ENCODE data around the gene SZRD1. TPM values are rescaled to one million over a fixed set of nuclear protein-coding genes. Genes with fewer than 3 reads are reported as not detected.
"Not testable (repeated sequence)": the region's sequence is repeated elsewhere in the genome, so short reads cannot be mapped to it uniquely, and the experiment has no call there.

The SZRD1 gene
- total RNA-seq, 1 donor from 2014 or later = 108 TPM

- no peak for ATAC-seq
- intact Hi-C loops (cut with DNase I) = no loop called here
- peak; percentile 55 for DNase-seq (ENCODE audit: missing footprints)
Observed at GRCh38 chr1:16354619-16355018, 12.4 kb upstream of the SZRD1 start.

DNA sequence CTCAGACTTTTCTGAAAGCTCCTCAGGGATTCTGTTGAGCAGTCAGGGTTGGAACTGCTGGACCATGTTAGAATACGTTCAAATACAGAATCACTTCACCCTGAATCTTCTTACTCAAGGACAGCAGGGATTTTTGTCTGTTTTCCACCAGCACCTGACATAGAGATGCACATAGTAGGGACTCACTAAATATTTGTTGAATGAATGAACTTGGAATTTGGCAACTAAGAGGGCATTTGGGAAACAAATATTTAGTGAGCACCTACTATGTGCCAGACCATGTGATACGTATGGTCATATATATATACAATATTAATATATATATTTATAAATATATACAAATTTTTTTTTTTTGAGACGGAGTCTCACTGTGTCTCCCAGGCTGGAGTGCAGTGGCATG is 10.2 kb upstream of the SZRD1 start:
- intact Hi-C loops (cut with DNase I) = no loop called here
- DNase-seq (ENCODE audit: missing footprints) (no peak), ATAC-seq (no peak)

GRCh38 chr1:16365146-16365498 is 1.9 kb upstream of the SZRD1 start:
- intact Hi-C loops (cut with DNase I) = loop anchor here (5.0 to 10.0 kb wide), 3 partner anchors 158 to 750 kb away; partner anchors contain the start of gene DDI2
- peak; percentile 24 for ATAC-seq
- DNase-seq (ENCODE audit: missing footprints) = not testable (repeated sequence)

DNA sequence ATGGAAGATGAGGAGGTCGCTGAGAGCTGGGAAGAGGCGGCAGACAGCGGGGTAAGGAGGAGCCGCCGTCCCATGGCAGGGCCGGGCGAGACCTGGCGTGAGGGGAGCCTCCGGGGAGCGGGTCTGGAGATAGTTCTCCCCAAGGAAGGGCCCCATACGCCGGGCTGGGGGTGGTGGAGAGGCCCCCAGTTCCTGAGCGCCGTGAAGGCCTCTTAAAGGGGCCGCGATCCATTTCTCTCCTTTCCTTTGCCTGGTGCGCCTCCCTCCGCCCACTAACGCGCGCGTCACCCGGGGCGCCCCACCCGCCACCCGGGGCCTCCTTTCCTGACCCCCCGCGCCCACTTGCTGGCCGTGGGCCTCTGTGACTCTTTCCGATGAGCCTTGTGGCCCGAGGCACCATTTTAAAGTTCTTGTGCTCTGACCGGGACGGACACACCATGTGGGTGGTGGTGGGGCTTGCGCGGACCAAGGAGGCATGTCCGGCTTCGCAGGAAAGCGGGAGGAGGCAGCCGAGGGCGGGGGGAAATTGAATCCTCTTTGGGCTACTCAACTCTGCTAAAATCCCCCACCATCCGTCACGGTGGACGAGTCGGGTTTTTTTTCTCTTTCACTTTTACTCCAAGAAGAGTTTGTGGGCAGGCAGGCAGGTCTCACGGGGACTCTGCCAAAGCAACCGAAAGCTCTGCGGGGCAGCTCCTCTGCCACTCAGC is 371 bp downstream of the SZRD1 start:
- intact Hi-C loops (cut with DNase I) = loop anchor here (1.0 to 10.0 kb wide), 4 partner anchors 73 to 753 kb away; partner anchors contain the start of genes DDI2 and NECAP2
- peak; percentile 84 for ATAC-seq
- peak; percentile 90 for DNase-seq (ENCODE audit: missing footprints)

GRCh38 chr1:16367968-16368890 is 1.2 kb downstream of the SZRD1 start:
- DNase-seq (ENCODE audit: missing footprints) (no peak), ATAC-seq (peak; percentile 12)

DNA sequence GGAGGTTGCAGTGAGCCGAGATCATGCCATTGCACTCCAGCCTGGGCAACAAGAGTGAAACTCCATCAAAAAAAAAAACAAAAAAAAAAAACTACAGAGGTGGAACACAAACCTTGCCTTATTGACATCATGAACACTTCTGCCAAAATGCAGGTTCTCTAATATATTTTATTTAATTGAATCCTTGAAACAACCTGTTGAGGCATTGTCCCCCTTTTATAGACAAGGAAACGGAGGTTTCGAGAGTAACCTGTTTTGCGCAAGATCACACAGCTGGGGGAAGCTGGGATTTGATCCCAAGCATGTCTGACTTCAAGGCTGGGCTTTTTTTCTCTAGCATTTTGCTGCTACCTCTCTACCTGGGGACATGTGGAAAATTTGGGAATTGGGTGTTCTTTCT is 2.8 kb downstream of the SZRD1 start:
- ATAC-seq (no peak), DNase-seq (ENCODE audit: missing footprints) (no peak)
- intact Hi-C loops (cut with DNase I) = loop anchor here (5.0 to 10.0 kb wide), 3 partner anchors 163 to 755 kb away; partner anchors contain the start of gene DDI2

More at GRCh38 chr1:16367968-16368890, 1.2 kb downstream of the SZRD1 start:
- intact Hi-C loops (cut with DNase I) = loop anchor here (1.0 to 10.0 kb wide), 4 partner anchors 72 to 753 kb away; partner anchors contain the start of genes DDI2 and NECAP2

- no peak for ATAC-seq
- intact Hi-C loops (cut with DNase I) = no loop called here
- no peak for DNase-seq (ENCODE audit: missing footprints)
Observed at GRCh38 chr1:16371725-16372124, 4.7 kb downstream of the SZRD1 start.

GRCh38 chr1:16372535-16373285 is 5.7 kb downstream of the SZRD1 start:
- DNase-seq (ENCODE audit: missing footprints) (no peak), ATAC-seq (no peak)
- intact Hi-C loops (cut with DNase I) = no loop called here

- intact Hi-C loops (cut with DNase I) = no loop called here
- no peak for DNase-seq (ENCODE audit: missing footprints)
- ATAC-seq = no peak
Observed at GRCh38 chr1:16374266-16374665, 7.2 kb downstream of the SZRD1 start.

DNA sequence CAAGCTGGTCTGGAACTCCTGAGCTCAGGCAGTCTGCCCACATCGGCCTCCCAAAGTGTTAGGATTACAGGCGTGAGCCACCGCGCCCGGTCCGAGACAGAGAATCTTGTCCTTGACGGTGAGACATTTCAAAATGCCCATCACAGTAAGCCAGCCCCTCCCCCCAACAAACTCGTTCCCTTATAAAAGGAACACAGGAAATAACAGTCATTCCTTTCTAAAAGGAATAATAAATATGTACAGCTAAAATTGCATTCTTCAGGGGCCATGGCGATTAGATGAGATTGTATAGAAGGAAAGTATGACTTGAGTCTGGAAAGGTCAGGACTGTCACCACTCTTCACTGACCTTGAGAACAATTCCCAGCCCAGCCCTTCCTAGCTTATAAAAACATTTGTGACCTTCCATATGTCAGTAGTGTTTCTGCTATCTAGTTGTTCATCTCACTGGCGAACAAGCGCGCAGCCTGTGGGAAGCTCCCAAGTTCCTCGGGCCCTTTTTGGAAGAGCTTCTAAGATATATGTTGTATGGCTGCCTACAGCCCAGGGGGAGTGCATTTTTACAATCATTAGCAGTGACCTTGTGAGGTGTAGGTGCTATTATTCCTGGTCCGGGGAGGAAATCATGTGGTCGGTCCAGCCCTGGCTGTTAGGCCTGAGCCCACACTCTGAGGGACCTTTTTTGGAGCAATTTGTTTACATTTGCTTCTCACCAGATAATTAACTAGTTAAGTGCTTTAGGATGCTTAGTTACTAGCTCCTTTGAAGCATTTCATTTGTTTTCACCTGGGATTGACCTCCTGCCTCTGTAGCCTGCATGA is 8.7 kb downstream of the SZRD1 start:
- ATAC-seq (peak; percentile 18), DNase-seq (ENCODE audit: missing footprints) (no peak)
- intact Hi-C loops (cut with DNase I) = no loop called here

GRCh38 chr1:16376971-16377370 is 9.9 kb downstream of the SZRD1 start:
- DNase-seq (ENCODE audit: missing footprints) = no peak
- ATAC-seq = no peak
- intact Hi-C loops (cut with DNase I) = no loop called here

DNA sequence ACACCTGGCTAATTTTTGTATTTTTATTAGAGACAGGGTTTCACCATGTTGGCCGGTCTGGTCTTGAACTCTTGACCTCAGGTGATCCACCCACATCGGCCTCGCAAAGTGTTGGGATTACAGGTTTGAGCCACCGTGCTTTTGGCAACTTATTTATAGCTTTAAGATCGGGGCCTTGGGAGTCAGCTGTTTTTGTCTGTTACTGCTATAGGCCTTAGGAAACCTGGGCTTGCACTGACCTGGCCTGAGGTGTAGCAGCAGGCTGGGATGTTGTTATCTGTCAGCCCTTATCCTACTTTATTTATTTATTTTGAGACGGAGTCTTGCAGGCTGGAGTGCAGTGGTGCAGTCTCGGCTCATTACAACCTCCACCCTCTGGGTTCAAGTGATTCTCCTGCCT is 11.4 kb downstream of the SZRD1 start:
- intact Hi-C loops (cut with DNase I) = no loop called here
- no peak for ATAC-seq
- no peak for DNase-seq (ENCODE audit: missing footprints)

DNA sequence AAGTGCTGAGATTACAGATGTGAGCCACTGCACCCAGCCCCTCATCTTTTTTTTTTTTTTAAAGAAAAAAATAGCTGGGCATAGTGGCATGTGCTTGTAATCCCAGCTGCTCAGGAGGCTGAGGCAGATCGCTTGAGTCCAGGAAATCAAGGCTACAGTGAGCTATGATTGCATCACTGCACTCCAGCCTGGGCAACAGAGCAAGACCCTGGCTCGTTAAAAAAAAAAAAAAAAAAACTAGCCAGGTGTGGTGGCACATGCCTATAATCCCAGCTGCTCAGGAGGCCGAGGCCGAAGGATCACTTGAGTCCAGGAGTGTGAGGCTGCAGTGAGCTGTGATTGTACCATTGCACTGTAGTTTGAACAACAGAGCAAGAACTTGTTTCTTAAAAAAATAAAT is 13.8 kb downstream of the SZRD1 start:
- no peak for DNase-seq (ENCODE audit: missing footprints)
- intact Hi-C loops (cut with DNase I) = no loop called here
- no peak for ATAC-seq

DNA sequence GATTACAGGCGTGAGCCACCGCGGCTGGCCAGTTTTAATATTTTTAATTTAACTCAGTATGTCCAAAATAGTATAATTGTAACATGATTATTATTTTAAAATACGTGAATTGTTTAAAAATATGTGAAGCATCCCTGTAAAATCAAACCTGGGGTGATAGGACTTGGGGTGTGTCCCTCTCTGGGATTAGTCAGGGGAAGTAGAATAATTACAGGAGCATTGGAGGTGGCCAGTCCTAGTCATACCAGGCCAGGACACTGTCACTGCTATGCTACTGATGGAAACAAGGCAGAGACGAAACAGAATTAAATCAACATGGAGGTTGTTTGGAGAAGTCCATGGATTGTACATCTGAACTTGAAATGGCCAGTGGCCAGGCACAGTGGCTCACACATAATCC is 16.8 kb downstream of the SZRD1 start:
- intact Hi-C loops (cut with DNase I) = no loop called here

DNA sequence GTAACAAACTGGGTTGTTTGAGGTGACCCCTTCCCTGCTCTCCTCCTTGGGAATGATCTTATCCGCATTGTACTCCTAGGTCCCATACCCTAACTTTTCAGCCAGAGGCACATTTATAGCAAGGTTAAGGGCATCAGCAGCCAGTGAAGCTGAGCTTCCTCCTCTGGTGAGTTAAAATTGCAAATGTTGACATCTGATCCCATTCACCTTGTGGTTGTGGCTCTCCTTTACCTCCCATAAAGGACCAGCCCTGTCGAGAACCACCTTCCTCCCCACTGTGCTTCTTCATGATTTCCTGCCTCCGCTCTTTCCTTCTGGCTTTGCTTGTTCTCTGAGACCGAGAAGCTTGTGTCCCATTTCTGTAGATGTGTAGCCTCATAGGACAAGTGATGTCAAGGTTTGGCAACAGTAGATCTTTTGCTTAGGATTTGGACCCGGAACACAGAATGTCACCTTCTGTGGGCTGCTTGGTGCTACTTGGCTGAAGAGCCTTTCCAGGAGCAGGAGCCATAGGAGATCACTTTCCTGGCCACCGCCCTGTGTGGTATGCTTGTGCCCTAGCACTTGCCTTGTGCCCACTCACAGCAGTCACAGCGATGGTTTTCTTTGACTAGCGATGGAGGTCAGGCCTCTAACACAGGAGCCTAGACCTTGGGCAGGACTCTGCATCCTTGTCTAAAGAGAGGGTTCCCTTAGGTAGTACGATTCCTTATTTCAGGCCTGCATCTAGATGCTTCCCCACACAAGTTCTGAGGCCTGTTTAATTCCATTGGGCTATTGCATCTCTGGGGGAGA is 18.8 kb downstream of the SZRD1 start:
- no peak for ATAC-seq
- intact Hi-C loops (cut with DNase I) = no loop called here
- no peak for DNase-seq (ENCODE audit: missing footprints)

More for the DNA sequence above, 16.8 kb downstream of the SZRD1 start:
- no peak for DNase-seq (ENCODE audit: missing footprints)
- no peak for ATAC-seq

DNA sequence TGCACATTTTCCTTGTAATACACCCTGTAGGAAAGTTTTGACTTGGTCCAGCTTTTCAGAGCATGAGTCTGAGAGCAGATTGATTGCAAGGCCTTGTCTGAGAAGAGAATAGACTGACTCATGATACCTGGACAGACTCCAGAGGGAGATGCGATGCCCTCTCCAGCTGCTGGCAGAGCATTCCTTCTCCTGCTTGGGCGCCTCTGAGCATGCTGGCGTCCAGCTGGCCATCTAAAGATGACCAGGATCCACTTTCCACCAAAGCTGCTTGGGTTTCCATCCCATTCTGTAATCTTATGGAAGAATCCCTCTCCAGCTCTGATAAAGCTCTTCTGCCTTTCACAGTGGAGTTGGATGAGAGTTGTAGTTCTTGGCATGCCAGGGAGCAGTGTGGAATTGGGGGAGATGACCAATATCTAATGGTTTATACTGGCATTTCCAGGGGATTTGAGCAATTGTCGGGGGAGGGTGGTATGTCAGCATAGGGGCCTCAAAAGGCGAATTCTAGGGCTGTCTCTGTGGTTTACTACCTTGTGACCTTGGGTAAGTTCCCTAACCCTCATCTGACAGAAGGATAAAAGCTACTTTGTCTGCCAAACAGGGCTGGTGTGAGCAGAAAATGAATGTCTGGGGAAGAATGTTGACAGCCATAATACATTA is 19.5 kb downstream of the SZRD1 start:
- DNase-seq (ENCODE audit: missing footprints) (no peak), ATAC-seq (peak; percentile 47)
- intact Hi-C loops (cut with DNase I) = no loop called here
